ENCODE measurements around the gene PRKX. TPM values are rescaled to one million over a fixed set of nuclear protein-coding genes. Genes with fewer than 3 reads are reported as not detected.

PRKX gene
- total and polyA plus RNA-seq, 2 of the 13 experiments (the other 11 are each of a cell fraction or from before 2014, with no cell fraction given), result 0.01 to 0.15 TPM

- TF ChIP-seq CREB3 (CRISPR knock-in tag; IDR thresholded peaks at IDR 0.05) (no peak), RAD51 (IDR thresholded peaks at IDR 0.05; ENCODE audit: borderline replicate concordance) (no peak), ZNF780A (CRISPR knock-in tag; IDR thresholded peaks at IDR 0.05) (no peak), MEIS2 (CRISPR knock-in tag; IDR thresholded peaks at IDR 0.05) (no peak), ZNF343 (CRISPR knock-in tag; IDR thresholded peaks at IDR 0.05) (no peak), ZSCAN31 (CRISPR knock-in tag; IDR thresholded peaks at IDR 0.05; ENCODE audit: low read depth) (no peak), BCL3 (CRISPR knock-in tag; IDR thresholded peaks at IDR 0.05) (no peak), SRSF1 (optimal IDR thresholded peaks at IDR 0.05; ENCODE audit: low read depth, low read length) (no peak), PCBP2 (optimal IDR thresholded peaks at IDR 0.05; ENCODE audit: low read depth, low read length, poor library complexity, severe bottlenecking) (no peak), MNT (IDR thresholded peaks at IDR 0.05) (no peak)
Measured at GRCh38 chrX:3599802-3600430, 113.5 kb downstream of the PRKX start (continued).
